Measurements from ENCODE around the gene TNFRSF4.
A peak's percentile ranks its signal among the peaks of the same experiment; 100 is the strongest.

TNFRSF4 gene

DNA sequence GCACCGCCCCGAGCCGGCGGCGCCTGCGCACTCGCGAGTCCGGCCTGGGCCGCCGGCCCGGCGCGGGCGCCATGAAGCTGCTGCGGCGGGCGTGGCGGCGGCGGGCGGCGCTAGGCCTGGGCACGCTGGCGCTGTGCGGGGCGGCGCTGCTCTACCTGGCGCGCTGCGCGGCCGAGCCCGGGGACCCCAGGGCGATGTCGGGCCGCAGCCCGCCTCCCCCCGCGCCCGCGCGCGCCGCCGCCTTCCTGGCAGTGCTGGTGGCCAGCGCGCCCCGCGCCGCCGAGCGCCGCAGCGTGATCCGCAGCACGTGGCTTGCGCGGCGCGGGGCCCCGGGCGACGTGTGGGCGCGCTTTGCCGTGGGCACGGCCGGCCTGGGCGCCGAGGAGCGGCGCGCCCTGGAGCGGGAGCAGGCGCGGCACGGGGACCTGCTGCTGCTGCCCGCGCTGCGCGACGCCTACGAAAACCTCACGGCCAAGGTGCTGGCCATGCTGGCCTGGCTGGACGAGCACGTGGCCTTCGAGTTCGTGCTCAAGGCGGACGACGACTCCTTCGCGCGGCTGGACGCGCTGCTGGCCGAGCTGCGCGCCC, 18.3 kb upstream of the TNFRSF4 start, which contains the start of gene B3GALT6:
Gene B3GALT6, plus strand, starts transcription at position 30 of the 588 bp plus-strand sequence. Its CDS starts 42 bp downstream, at position 72.
- DNase-seq, result no peak

DNA sequence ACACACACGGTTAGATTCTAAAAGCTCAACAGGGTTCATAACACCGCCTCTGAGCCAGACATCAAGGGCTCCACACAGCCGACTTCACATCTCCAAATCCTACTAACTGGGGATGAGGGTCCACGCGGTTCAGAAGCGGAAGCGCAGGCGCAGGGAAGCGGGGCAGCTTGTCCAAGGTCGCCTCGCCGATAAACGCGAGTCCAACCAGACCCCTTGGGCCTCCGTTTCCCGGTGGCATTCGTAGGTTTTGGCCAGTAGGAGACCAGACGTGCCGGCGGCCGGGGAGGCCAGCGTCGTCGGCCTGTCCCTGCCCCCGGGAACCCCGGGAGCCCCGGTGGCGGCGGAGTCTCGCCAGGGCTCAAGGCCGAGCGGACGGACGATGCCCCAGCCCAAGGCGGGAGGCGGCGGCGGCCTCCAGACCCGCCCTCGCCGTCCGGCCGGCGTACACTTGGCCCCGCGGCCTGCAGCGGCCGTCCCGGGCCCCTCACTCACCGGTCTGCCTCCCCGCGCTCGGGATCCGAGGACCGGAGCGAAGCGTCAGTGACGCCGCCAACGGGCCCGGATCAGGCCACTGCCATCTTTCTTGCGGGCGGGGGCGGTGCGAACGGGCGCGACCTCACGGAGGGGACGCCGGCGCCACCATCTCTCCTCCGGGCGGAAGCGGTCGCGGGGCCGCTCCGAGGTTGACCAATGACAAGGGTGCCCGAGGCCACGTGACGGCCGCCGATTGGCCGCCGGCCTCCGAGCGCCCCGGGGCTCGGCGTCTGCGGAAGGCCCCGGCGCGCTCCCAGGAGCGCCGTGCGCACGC, 17.7 kb upstream of the TNFRSF4 start, which contains the start of gene SDF4:
Gene SDF4, minus strand, starts transcription at position 602 of the 808 bp plus-strand sequence. CDS start 3,229 bp downstream, outside the sequence.
- peak; percentile 98 for DNase-seq

DNA sequence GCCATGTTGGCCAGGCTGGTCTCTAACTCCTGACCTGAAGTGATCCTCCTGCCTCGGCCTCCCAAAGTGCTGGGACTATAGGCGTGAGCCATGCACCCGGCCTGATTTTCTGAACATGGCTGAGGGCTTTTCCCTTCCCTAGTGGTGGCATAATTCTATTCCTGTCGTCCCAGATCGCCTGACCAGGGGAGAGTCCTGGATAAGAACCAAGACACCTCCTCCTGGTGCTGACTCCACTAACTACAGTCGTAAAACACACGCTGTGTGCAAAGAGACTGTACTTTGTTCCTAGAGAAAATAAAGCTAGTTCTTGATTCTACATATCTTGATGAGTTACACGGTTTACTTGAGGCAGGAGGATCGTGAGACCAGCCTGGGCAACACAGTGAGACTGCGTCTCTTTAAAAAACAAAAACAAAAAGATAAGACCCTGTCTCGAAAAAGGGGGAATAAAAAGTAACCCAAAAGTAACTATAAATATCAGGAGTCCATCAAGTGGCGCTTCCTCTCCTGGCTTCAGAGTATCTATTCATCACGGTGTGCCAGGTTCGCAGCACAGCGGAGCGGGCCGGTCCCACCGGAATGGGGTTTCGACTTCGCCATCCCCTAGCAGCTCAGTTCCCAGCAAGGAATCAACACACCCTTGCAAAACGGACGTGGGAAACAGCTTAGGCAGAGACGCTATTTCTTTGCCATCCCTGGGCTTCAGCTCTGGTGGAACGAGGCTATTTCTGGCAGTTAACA, 16.9 kb upstream of the TNFRSF4 start:
- peak; percentile 46 for DNase-seq

DNA sequence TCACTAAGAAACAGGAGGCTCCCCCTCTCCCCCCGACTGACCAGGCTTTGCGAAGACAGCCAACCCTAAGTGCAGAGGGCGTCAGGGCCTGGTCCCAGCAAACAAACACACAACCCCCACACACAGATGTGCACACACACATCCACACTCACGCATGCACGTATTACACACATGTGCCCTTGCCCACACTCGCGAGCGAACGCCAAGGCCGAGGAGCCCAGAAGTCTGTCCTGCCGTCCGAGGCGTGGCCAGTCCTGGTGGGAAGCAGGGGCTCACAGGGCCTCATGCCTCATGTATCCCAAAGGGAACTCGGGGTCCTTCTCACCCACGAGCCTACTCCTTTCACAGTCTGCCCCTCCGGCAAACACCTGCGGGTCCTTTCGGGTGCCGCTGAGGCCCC, 15.8 kb upstream of the TNFRSF4 start:
- DNase-seq, result no peak

DNA sequence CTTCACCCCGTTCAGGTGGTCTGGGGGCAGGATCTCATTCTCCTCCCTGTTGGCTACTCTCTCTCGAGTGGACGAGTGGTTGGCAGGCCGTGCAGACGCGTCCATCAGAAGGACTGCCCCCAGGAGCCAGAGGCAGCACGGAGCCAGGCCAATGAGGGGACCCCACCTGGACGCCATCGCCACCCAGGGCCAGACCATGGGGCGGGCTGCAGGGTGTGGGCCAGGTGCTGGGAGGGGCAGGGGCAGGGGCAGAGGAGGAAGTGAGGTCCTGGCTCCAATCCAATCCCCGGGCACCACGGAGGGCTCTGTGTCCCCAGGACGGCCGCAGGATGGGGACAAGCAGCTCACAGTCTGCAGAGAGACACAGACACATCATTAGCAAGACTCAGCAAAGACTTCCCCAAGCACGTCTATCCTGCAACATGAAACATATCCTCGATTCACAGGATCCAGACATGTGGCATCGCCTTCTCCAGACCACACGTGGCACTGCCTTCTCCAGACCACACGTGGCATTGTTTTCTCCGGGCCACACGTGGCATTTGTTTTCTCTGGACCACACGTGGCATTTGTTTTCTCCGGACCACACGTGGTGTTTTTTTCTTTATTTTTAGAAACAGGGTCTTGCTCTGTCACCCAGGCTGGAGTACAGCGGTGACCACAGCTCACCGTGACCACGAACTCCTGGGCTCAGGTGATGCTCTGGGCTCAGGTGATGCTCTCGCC, 14.8 kb upstream of the TNFRSF4 start:
- no peak for DNase-seq

DNA sequence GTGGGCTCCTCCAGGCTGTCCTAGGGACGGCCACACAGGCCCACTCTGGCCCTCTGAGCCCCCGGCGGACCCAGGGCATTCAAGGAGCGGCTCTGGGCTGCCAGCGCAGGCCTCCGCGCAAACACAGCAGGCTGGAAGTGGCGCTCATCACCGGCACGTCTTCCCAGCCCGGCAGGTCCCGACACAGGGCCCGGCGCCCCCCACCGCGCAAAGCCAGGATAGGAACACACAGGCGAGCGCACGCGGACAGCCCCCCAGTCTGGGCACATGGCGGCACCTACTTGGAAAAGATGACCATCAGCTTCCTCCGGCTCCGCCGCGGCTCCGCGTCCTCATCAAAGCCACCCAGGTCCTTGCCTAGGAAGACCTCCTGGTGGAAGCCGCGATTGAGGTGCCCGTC, 14.2 kb upstream of the TNFRSF4 start:
- DNase-seq, result no peak

DNA sequence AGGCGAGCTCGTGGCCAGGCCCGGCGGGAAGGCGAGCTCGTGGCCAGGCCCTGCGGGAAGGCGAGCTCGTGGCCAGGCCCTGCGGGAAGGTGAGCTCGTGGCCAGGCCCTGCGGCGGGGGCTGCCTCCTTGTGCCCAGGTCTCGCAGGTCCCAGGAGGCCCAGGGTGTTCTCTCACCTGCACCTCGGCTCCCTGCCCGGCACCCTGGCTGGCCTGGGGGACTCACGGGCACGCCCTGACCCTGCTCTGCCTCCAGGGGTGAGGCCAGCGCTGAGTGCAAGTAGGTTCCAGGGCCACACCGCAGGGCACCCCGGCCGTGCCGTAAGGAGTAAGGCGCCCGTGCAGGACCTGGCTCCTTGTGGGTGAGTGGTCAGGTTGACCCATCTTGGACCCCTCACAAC, 13.4 kb upstream of the TNFRSF4 start:
- no peak for DNase-seq

DNA sequence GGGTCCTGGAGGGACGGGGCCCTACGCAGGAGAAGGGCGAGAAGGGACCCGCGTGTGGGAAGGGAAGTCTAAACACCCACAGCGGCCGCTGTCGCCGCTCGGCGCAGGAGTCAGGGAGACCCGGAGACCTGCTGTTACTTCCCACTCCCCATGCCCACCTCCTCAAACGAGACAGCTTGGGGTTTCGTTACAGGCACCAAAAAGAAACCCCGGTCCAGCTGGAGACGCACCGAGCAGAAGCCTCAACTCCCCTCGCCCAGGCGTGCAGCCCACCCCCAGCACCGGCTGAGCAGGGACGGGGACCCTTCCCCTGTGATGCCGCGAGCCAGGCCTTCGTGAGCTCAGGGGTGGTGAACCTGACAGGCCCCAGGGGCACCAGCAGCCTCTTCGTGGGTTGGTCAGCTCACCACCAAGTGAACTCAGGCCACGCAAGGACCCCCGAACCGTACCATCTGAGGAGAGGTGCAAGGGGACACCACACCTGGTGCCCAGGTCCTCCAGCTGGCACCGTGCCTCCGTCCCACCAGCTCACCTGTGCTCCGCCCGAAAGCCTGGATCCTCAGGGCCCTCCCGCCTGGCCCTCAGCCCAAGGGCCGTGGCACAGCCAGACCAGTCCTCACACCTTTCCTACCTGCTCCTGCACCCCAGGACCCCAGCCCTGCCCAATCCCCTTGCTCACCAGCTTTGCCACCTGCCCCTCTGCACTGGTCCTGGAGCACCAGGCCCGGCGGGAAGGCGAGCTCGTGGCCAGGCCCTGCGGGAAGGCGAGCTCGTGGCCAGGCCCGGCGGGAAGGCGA, 12.8 kb upstream of the TNFRSF4 start:
- no peak for DNase-seq

DNA sequence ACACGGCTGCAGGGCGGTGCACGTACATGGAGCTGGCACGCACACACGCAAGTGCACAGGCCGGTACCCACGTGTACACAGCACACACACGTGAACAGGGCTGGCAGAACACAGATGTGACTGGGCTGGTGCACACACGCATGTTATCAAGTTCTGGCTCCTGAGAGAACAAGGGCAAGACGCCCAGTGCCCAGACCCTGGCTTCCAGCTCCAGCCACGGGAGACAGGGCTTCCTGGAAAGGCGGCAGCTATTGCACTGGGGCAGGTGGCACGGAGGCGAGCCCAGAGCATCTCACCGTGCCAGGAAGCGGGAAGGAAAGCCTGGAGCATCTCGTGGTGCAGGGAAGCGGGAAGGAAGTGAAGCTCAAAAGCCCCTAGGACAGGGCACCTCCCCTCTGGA, 12.0 kb upstream of the TNFRSF4 start:
- DNase-seq, result no peak

DNA sequence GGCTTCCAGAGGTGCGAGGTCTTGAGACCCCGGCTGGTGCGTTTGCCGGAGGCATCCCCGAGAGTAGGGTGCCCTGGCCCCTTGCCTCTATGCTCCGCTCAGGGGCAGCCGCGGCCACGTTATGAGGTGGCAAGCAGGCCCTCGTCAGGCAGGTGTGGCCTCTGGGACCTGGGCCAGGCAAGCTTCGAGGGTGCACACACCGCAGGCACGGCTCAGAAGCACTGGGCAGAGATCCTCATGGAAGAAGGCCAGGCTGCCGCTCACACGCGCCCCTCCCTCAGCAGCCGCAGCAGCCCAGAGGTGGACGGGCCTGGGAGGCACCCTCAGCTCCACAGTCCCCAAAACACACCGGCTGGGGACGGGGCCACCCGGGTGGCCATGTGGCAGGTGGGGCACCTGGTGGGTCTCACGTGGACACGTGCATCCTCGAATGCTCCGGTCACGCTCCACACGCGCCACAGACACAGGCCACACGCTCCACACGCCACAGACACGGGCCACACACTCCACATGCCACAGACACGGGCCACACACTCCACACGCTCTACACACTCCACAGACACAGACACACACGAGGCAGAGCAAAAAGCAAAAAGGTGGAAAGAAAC, 11.4 kb upstream of the TNFRSF4 start:
- DNase-seq, result no peak

DNA sequence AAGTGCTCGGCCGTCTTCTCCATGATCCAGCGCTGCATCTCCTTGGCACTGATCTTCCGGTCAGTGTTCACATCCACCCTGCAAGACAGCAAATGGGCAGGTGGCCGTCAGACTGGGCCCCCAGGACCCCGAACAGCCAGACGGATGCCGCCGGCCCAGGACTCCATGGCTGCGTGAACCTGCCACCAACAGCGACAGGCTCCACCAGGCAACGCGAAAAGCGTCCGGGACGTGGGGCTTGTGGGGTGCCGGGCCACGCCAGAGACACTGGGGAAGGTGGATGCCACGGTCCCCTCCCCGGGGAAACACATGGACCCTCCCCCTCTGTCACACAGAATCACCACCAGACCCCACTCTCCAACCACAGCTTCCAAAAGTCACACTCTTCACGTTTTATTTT, 9.9 kb upstream of the TNFRSF4 start:
- DNase-seq, result no peak

DNA sequence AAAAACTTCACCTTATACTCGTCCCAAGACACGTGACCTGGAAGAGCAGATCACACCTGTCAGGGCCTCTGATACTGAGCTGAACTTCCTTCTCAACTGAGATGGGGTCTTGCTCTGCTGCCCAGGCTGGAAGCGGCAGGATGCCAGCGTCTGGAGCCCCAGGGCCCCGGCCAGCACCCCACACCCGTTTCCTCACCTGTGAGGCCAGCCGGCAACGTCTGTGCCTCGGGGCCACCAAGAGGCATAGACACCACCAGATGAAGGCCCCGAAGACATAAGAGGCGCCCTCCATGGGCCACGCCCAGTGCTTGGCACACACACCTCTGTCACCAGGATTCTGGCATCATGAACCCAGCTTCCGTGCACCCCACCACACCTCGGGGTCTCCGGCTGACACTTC, 9.4 kb upstream of the TNFRSF4 start:
- no peak for DNase-seq

DNA sequence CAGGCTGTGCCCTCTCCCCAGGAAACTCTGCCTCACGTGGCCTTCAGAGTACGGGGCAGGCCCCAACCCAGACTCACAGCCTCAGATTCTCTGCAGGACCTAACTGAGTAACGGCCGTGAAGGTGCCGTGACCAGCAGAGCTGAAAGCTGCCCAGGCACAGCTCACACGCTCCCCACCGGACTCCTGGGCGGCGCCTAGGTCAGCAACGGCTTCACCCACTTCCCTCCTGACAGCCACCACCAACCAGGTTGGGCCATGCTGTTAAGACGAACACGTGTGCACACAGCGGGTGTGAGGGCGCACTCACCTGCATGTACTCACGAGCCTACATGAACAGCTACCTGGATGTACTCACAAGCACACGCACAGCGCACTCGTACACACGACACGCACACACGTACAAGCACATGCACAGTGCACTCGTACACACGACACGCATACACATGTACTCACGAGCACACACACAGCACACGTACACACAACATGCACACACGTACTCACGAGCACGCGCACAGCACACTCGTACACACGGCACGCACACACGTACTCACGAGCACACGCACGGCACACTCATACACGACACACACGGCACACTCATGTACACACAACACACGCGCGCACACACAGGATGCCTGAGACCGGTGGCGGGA, 8.7 kb upstream of the TNFRSF4 start:
- no peak for DNase-seq

DNA sequence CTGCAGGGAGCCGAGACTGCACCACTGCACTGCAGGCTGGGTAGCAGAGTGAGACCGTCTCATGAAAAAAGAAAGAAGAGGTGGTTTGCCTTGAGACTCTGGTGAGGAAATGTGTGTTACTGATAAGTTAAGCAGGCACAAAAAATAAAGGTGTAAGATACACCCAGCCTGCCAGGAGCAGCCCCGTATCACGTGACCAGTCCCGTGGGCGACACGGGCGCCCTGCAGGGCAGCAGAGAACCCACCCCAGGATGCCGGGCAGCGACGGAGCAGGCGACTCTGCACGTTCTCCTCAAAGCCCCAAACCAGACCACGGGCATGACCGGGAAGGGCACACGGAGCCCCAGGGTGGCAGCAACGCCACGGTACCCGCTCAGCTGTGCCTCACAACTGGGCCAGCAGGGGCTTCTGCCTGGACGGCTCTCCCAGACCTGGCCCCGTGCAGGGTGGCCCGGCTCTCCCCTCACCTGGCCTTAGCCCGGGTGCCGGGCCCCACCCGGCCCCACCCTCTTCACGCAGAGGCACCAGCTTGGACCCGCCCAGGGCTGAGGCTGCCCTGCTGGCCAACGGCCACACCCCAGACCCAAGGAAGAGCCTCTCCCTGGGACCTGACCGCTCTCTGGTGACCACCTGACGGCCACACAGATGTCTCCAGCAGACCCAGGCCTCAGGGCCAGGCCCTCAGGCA, 8.1 kb upstream of the TNFRSF4 start:
- no peak for DNase-seq

DNA sequence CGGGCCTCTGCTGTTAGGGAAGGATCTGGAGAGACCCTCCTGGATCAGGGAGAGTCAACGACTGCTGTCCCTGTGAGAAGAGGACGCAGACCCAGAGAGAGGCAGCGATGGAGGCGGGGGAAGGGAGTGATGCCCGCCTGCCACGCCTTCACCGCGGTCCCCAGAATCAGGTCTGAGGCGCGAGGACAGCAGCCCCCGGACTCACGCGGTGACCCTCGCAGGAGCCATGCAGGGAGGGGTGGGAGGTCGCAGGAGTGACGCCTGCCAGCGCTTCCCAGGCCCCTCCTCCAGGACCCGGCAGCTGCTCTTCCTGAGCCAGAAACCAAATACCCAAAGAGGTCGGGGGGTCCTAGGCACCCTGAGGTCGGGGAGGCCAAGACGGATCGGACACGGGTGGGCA, 6.2 kb upstream of the TNFRSF4 start:
- DNase-seq, result no peak

DNA sequence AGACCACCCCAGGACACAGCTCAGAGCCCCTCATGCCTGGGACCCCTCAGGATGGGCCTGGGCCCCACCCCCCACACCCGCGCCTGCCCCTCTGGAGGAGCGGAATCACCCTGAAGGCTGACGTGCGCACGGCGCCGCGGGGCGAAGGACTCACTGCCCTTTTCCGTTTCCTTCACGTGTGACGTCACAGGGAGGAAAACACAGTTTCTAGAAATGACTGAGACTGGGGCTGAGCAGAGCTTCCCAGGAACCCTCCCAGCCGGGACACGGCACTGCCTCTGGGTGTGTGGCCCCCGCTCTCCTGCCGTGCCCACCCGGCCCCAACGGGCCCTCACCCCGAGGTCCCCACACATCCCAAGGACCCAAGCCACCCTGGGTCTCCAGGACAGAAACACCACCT, 5.4 kb upstream of the TNFRSF4 start:
- peak; percentile 73 for DNase-seq

DNA sequence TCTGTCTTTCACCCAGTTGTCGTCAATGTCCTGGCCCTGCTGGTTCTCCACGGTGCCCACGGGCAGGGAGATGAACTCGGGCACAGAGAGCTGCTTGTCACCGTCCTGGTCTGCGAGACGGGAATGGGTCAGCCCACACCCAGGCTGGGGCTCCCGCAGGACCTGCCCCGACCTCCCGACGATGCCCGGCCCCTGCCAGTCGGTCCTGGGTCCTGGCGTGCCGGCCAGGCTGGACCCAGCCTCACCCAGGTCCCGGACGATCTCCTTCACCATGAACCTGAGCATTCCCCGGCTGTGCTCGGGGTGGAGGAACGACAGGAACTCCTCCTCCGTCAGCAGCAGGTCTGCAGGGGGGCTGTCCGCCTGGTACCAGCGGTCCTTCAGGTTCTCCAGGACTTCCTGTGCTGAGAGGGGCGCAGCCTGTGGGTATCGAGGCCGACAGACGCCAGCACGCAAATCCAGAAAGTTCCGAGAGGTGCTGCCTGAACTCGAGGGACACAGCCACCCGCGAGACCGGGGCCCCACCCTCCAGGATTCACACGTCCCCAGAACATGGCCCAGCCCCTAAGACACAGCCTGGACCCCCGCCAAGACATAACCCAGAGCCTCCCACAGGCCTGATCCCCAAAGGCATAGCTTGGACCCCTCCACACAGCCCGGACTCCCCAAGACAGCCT, 4.7 kb upstream of the TNFRSF4 start:
- no peak for DNase-seq

DNA sequence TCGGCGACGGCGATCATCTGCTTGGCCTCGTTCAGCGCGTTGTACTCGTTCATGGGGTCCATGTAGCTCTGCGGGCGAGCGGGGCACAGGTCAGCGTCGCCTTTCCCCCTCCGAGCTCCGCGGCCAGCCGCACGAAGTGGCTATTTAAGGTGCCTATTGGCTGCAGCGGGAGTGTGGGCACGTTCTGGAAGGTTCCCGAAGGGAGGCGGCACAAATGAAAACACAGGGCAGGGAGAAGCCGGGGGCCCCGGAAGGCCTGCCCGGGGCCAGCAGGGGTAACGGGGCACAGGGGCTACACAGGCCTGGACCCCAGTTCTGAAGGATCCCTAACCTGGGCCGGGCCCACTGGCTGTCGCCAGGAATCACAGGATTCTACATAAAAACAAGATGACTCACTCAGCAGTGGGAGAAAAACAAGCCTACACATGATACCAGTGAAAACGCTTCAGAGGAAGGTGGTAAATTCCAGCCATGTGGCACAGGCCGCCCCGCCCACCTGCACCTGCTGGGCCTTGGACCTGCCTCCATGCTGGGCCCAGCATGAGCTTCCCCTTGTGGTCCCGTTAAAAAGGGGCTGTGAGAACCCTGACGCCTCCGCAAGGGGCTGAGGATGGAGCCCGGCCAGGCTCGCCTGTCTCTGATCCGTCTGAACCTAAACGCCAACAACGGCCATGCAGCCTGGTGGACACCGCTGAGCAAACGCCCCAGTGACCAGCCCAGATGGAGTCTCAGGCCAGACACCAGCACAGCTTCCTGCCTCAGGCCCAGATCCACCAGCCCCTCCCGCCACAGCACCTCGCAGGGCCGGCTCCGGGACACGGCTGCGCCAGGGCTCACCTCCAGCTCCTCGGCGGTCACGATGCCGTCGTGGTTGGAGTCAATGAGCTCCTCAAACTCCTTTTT, 3.9 kb upstream of the TNFRSF4 start:
- DNase-seq, result peak; percentile 77
